HEK293T (cell line): ENCODE data around the gene PLEKHM1.

ENCODE experiments used
- FOXA1 ChIP-seq: fragments of 450-650 bp; IDR thresholded peaks from 2 replicates; pipeline ENCODE4 v1.6.1; 2016; ENCODE audit warnings: mild to moderate bottlenecking
- HDGF ChIP-seq: fragments of 450-650 bp; IDR thresholded peaks from 2 replicates; pipeline ENCODE4 v1.6.1; 2017; ENCODE audit warnings: antibody characterized with exemption, borderline replicate concordance
- NFRKB ChIP-seq: fragments of 450-650 bp; IDR thresholded peaks from 2 replicates; pipeline ENCODE4 v1.6.1; 2016; ENCODE audit warnings: mild to moderate bottlenecking, moderate library complexity
- PKNOX1 ChIP-seq: fragments of 450-650 bp; IDR thresholded peaks from 2 replicates; pipeline ENCODE4 v1.6.1; 2016
- SP1 ChIP-seq: fragments of 450-650 bp; IDR thresholded peaks from 2 replicates; pipeline ENCODE4 v1.6.1; 2017

- no peak for TF ChIP-seq SP1
- TF ChIP-seq FOXA1: no peak
- no peak for TF ChIP-seq HDGF
- TF ChIP-seq NFRKB: no peak
- TF ChIP-seq PKNOX1: no peak
Observed at GRCh38 chr17:45388604-45389325, 101.8 kb downstream of the PLEKHM1 start.
